Endothelial cell of umbilical vein (primary cell): Measurements from ENCODE around the gene EFHD2. TPM values are rescaled to one million over a fixed set of nuclear protein-coding genes. Genes with fewer than 3 reads are reported as not detected.
"Not testable (repeated sequence)": the region's sequence is repeated elsewhere in the genome, so short reads cannot be mapped to it uniquely, and the experiment has no call there.

Experiments used
- BruUV-seq: library from RNA; stranded (reverse); fragments of 400-500 nt; replicated peaks from 2 replicates; lab custom pipeline; 2021; lab: Mats Ljungman, UMichigan
- CTCF ChIA-PET: fragments of 300-600, 350-600 bp; sonication (Branson Sonifier 250); formaldehyde crosslinking; loops from one replicate; lab custom pipeline; 2021; ENCODE audit warnings: antibody characterized with exemption, inconsistent platforms; lab: Charles Lee
- POLR2A ChIA-PET: fragments of 300-600, 350-600 bp; sonication (Branson Sonifier 250); formaldehyde crosslinking; loops from one replicate; lab custom pipeline; 2021; ENCODE audit warnings: antibody characterized with exemption, inconsistent platforms; lab: Charles Lee
- DNase-seq: peaks from one replicate; pipeline ENCODE4 v3.0.0-alpha.2; 2011; ENCODE audit warnings: low read depth, low spot score
- FAIRE-seq: peaks from 2 replicates; lab custom pipeline; 2011; peaks lifted over from hg19 to GRCh38; lab: Jason Lieb, UNC
- H2AFZ ChIP-seq: 2 replicates; pipeline ENCODE4 v1.6.0; 2012; ENCODE audit warnings: low read depth, low read length, control low read depth, inconsistent platforms
- H3K27ac ChIP-seq: 2 replicates; pipeline ENCODE4 v1.5.1; 2011; ENCODE audit warnings: low read depth, mild to moderate bottlenecking, control low read depth, low read length, moderate library complexity; ENCODE audit not compliant: insufficient read depth
- H3K27me3 ChIP-seq, 2 experiments: 2 replicates each; pipeline versions ENCODE4 v1.6.0 to v1.6.1; 2011; ENCODE audit warnings: low read length in 2 of 2, mixed read lengths in 1 of 2; ENCODE audit not compliant: control insufficient read depth in 2 of 2, insufficient read depth in 2 of 2
- H3K36me3 ChIP-seq, 2 experiments: 2 replicates in 1 of 2; 3 replicates in 1 of 2; pipeline ENCODE4 v1.5.1; 2011; ENCODE audit warnings: low read length in 2 of 2, mild to moderate bottlenecking in 1 of 2, moderate library complexity in 1 of 2; ENCODE audit not compliant: control insufficient read depth in 2 of 2, insufficient read depth in 2 of 2; ENCODE audit errors: extremely low read depth in 1 of 2
- H3K4me1 ChIP-seq: 3 replicates; pipeline ENCODE4 v1.5.1; 2011; ENCODE audit warnings: mild to moderate bottlenecking, low read length; ENCODE audit not compliant: control insufficient read depth, insufficient read depth; ENCODE audit errors: extremely low read depth
- H3K4me2 ChIP-seq: 2 replicates; pipeline ENCODE4 v1.6.1; 2011; ENCODE audit warnings: low read length, control low read depth, mixed read lengths; ENCODE audit not compliant: insufficient read depth
- H3K4me3 ChIP-seq, 3 experiments: fragments of 200-600 bp in 1 of 3; sonication (generic), shearing (Covaris generic) in 1 of 3; replicated peaks in 1 of 3; 2 replicates each; pipeline ENCODE4 v1.5.1; 2011 to 2016; ENCODE audit warnings: control low read depth in 3 of 3, low read length in 3 of 3, mild to moderate bottlenecking in 2 of 3, inconsistent platforms in 1 of 3, low read depth in 1 of 3, moderate library complexity in 1 of 3; ENCODE audit not compliant: insufficient read depth in 1 of 3
- H3K79me2 ChIP-seq: 2 replicates; pipeline ENCODE4 v1.6.0; 2012; ENCODE audit warnings: low read length, inconsistent platforms; ENCODE audit not compliant: control insufficient read depth, insufficient read depth
- H3K9ac ChIP-seq: replicated peaks from 2 replicates; pipeline ENCODE3; 2011; ENCODE audit warnings: low read length, control low read depth; ENCODE audit not compliant: insufficient read depth; ENCODE audit errors: extremely low read depth
- H3K9me1 ChIP-seq: replicated peaks from 3 replicates; pipeline ENCODE4 v1.6.0; 2011; ENCODE audit warnings: mild to moderate bottlenecking, low read length; ENCODE audit not compliant: control insufficient read depth, insufficient read depth; ENCODE audit errors: extremely low read depth
- H3K9me3 ChIP-seq: replicated peaks from 2 replicates; pipeline ENCODE4 v1.5.1; 2012; ENCODE audit warnings: low read length, inconsistent platforms; ENCODE audit not compliant: control insufficient read depth, insufficient read depth
- H4K20me1 ChIP-seq: replicated peaks from 2 replicates; pipeline ENCODE3; 2011; ENCODE audit warnings: mild to moderate bottlenecking, low read length; ENCODE audit not compliant: control insufficient read depth, insufficient read depth; ENCODE audit errors: extremely low read depth
- GATA2 ChIP-seq: IDR thresholded peaks from 2 replicates; pipeline ENCODE4 v1.7.0; 2011; ENCODE audit warnings: low read depth, mild to moderate bottlenecking, moderate library complexity, mixed read lengths, low read length; ENCODE audit not compliant: insufficient read length, insufficient read depth
- POLR2A ChIP-seq: IDR thresholded peaks from 2 replicates; pipeline ENCODE4 v1.6.1; 2012; ENCODE audit warnings: low read depth, mild to moderate bottlenecking, control low read depth, low read length
- dilution Hi-C: fragments of 300-500 bp; cut with MboI; formaldehyde crosslinking; loops from one replicate; pipeline ENCODE4 v1.15.0; 2019; ENCODE audit warnings: low sequenced_read_pairs; ENCODE audit not compliant: extremely low pct_ligation_motif_present
- intact Hi-C: fragments of 100-400 bp; cut with micrococcal nuclease; formaldehyde crosslinking; loops from one replicate; pipeline ENCODE4 v1.10.0; 2022
- polyA plus RNA-seq, 4 experiments: library from polyadenylated mRNA; depleted of rRNA in 3 of 4; stranded (reverse) in 3 of 4; unstranded in 1 of 4; fragments of >200 nt; gene quantifications; 2 replicates each; pipeline versions ENCODE4 v1.2.1 to v1.2.3, GENCODE V29; 2011 to 2012; ENCODE audit warnings: missing spikeins in 1 of 4
- total RNA-seq: library from RNA; stranded (reverse); gene quantifications from 2 replicates; pipeline ENCODE4 v1.2.3, GENCODE V29; 2021

EFHD2 gene
- total and polyA plus RNA-seq, 2 donors (not counting 3 experiments of a cell fraction or from before 2014, with no cell fraction given), result 50.2 to 73.5 TPM

GRCh38 chr1:15471067-15471466 is 61.4 kb downstream of the EFHD2 start:
- DNase-seq, H3K36me3 ChIP-seq, H3K9me3 ChIP-seq, intact Hi-C loops, FAIRE-seq, H3K4me3 ChIP-seq, H3K27ac ChIP-seq, H3K4me2 ChIP-seq, H2AFZ ChIP-seq, BruUV-seq, POLR2A ChIA-PET, H3K79me2 ChIP-seq, H3K4me1 ChIP-seq, H4K20me1 ChIP-seq, H3K27me3 ChIP-seq, CTCF ChIA-PET, dilution Hi-C loops, H3K9me1 ChIP-seq, H3K9ac ChIP-seq: not testable (repeated sequence)

- H3K27ac ChIP-seq, H3K4me2 ChIP-seq, intact Hi-C loops, H4K20me1 ChIP-seq, H3K9me3 ChIP-seq, H3K79me2 ChIP-seq, H3K4me1 ChIP-seq, H2AFZ ChIP-seq, H3K27me3 ChIP-seq, H3K9me1 ChIP-seq, H3K4me3 ChIP-seq, POLR2A ChIA-PET, H3K9ac ChIP-seq, H3K36me3 ChIP-seq, dilution Hi-C loops, DNase-seq, BruUV-seq: not testable (repeated sequence)
- FAIRE-seq, result peak; percentile 43
- CTCF ChIA-PET, result interaction anchor here (0.6 kb wide), 1 partner anchor 12 kb away, joined by 5 read pairs; no protein-coding TSS in a partner anchor
Measured at GRCh38 chr1:15471723-15472122, 62.0 kb downstream of the EFHD2 start.

GRCh38 chr1:15472587-15472986 is 62.9 kb downstream of the EFHD2 start:
- ChIA-PET POLR2A (no interaction called here), CTCF (no interaction called here)
- dilution Hi-C loops (no loop called here), intact Hi-C loops (no loop called here)
- Histone ChIP-seq H2AFZ (no peak overlapping the region), H3K27ac (no peak overlapping the region), H4K20me1 (no peaks in the 10 kb centered on the region), H3K79me2 (no peaks in the 10 kb centered on the region), H3K9ac (no peak overlapping the region), H3K4me1 (no peaks in the 10 kb centered on the region), H3K27me3 (no peaks in the 10 kb centered on the region), H3K9me3 (no peaks in the 10 kb centered on the region), H3K4me2 (no peak overlapping the region), H3K36me3 (no peaks in the 10 kb centered on the region), H3K9me1 (no peaks in the 10 kb centered on the region), H3K4me3 (no peak overlapping the region)
- BruUV-seq, result no TSS peak
- TF ChIP-seq POLR2A (no peak), GATA2 (no peak)
- DNase-seq, result no peak
- no peak for FAIRE-seq
